CD4-positive, alpha-beta T cell treated with Interleukin-6 at 100 ng/mL for 8 hours (primary cell): Measurements from ENCODE around the gene PPP1R8.

Experiments
- DNase-seq: peaks from one replicate; pipeline ENCODE4 v3.0.0-alpha.2; 2020; ENCODE audit warnings: mixed read lengths, low spot score

Gene PPP1R8

DNA sequence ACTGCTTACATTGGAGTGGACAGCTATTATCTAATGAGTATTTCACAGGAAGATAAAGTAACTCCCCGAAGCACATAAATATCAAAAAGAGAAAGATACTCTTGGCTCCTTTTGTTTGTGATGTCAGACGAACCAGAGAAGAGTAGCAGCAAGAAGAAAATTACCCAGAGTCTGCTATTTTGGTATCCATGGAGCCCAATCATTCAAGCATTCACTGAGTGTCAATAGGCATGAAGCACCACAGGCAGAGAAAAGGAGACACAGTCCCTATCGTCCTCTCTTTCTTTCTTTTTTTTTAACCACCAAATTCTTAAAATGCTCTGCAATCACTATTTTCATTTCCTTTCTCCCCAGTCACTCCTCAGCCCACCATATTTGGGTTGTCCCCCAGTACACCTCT lies 63.9 kb downstream of the PPP1R8 start:
- DNase-seq = no peak
